Liver (tissue), 9 donors: Measurements from ENCODE around the gene INPP4B. TPM values are rescaled to one million over a fixed set of nuclear protein-coding genes. Genes with fewer than 3 reads are reported as not detected.

ENCODE experiments used
- DNase-seq: peaks from one replicate; pipeline ENCODE4 v3.0.0-alpha.2; 2017; ENCODE audit warnings: low spot score
- H3K27ac ChIP-seq, 2 donors: one replicate each; pipeline ENCODE4 v1.7.0; 2013; ENCODE audit warnings: inconsistent platforms in 2 of 2, low read length in 2 of 2, control low read depth in 1 of 2, low read depth in 1 of 2, mild to moderate bottlenecking in 1 of 2
- H3K27me3 ChIP-seq, 4 donors: one replicate each; pipeline versions ENCODE4 v1.6.1 to v1.7.0; 2013; ENCODE audit warnings: low read length in 3 of 4, inconsistent platforms in 1 of 4, mild to moderate bottlenecking in 1 of 4, moderate library complexity in 1 of 4; ENCODE audit not compliant: control insufficient read depth in 4 of 4, insufficient read depth in 4 of 4
- H3K36me3 ChIP-seq, 4 donors: one replicate each; pipeline versions ENCODE4 v1.6.1 to v1.7.0; 2013; ENCODE audit warnings: low read length in 3 of 4, mild to moderate bottlenecking in 3 of 4, low read depth in 1 of 4, moderate library complexity in 1 of 4; ENCODE audit not compliant: control insufficient read depth in 4 of 4, insufficient read depth in 3 of 4
- H3K4me1 ChIP-seq, 4 donors: one replicate each; pipeline versions ENCODE4 v1.6.1 to v1.7.0; 2013; ENCODE audit warnings: low read length in 3 of 4, mild to moderate bottlenecking in 3 of 4, moderate library complexity in 1 of 4; ENCODE audit not compliant: control insufficient read depth in 4 of 4, insufficient read depth in 4 of 4
- H3K4me3 ChIP-seq, 3 donors: one replicate each; pipeline versions ENCODE4 v1.6.1 to v1.7.0; 2013; ENCODE audit warnings: low read length in 3 of 3, control low read depth in 1 of 3, low read depth in 1 of 3, mild to moderate bottlenecking in 1 of 3
- H3K9ac ChIP-seq, 2 donors: one replicate each; pipeline ENCODE4 v1.7.0; 2013; ENCODE audit warnings: low read length in 2 of 2, mild to moderate bottlenecking in 2 of 2, moderate library complexity in 2 of 2, control low read depth in 1 of 2, low read depth in 1 of 2
- H3K9me3 ChIP-seq, 4 donors: one replicate each; pipeline versions ENCODE4 v1.6.1 to v1.7.0; 2013; ENCODE audit warnings: low read length in 3 of 4; ENCODE audit not compliant: control insufficient read depth in 4 of 4
- EGR1 ChIP-seq, 2 donors: IDR thresholded peaks; 2 replicates each; pipeline ENCODE4 v1.6.1; 2016 to 2018; ENCODE audit warnings: antibody characterized with exemption in 2 of 2, low read depth in 2 of 2
- FOXA1 ChIP-seq: IDR thresholded peaks from 2 replicates; pipeline ENCODE4 v1.6.1; 2016; ENCODE audit warnings: antibody characterized with exemption
- FOXA2 ChIP-seq: IDR thresholded peaks from 2 replicates; pipeline ENCODE4 v1.6.1; 2016; ENCODE audit warnings: antibody characterized with exemption
- GABPA ChIP-seq, 2 donors: IDR thresholded peaks in 1 of 2; conservative IDR thresholded peaks in 1 of 2; 2 replicates each; pipeline ENCODE4 v1.6.1; 2016; ENCODE audit warnings: antibody characterized with exemption in 2 of 2, mild to moderate bottlenecking in 1 of 2, moderate library complexity in 1 of 2
- HNF4A ChIP-seq, 2 donors: conservative IDR thresholded peaks; 2 replicates each; pipeline ENCODE4 v1.6.1; 2016; ENCODE audit warnings: antibody characterized with exemption in 2 of 2, mild to moderate bottlenecking in 2 of 2
- HNF4G ChIP-seq: IDR thresholded peaks from 2 replicates; pipeline ENCODE4 v1.6.1; 2016; ENCODE audit warnings: antibody characterized with exemption
- JUND ChIP-seq, 2 donors: IDR thresholded peaks; 2 replicates each; pipeline ENCODE4 v1.6.1; 2016; ENCODE audit warnings: antibody characterized with exemption in 2 of 2
- MAX ChIP-seq: IDR thresholded peaks from 2 replicates; pipeline ENCODE4 v1.6.1; 2016; ENCODE audit warnings: antibody characterized with exemption
- NR2F2 ChIP-seq: IDR thresholded peaks from 2 replicates; pipeline ENCODE4 v1.6.1; 2016; ENCODE audit warnings: antibody characterized with exemption
- RAD21 ChIP-seq, 2 donors: IDR thresholded peaks; 2 replicates each; pipeline ENCODE4 v1.6.1; 2016; ENCODE audit warnings: antibody characterized with exemption in 2 of 2, mild to moderate bottlenecking in 2 of 2
- RXRA ChIP-seq, 2 donors: IDR thresholded peaks; 2 replicates each; pipeline ENCODE4 v1.6.1; 2017 to 2018; ENCODE audit warnings: antibody characterized with exemption in 2 of 2, mild to moderate bottlenecking in 1 of 2
- SP1 ChIP-seq: IDR thresholded peaks from 2 replicates; pipeline ENCODE4 v1.6.1; 2018; ENCODE audit warnings: antibody characterized with exemption, mild to moderate bottlenecking
- TAF1 ChIP-seq: conservative IDR thresholded peaks from 2 replicates; pipeline ENCODE4 v1.6.1; 2016; ENCODE audit warnings: antibody characterized with exemption, mild to moderate bottlenecking
- YY1 ChIP-seq: IDR thresholded peaks from 2 replicates; pipeline ENCODE4 v1.6.1; 2016; ENCODE audit warnings: antibody characterized with exemption, mild to moderate bottlenecking
- ZBTB33 ChIP-seq: IDR thresholded peaks from 2 replicates; pipeline ENCODE4 v1.6.1; 2016; ENCODE audit warnings: antibody characterized with exemption
- WGBS: extraction: QIAGEN DNeasy Blood & Tissue Kit; methylation state at CpG from one replicate; pipeline ENCODE4 v1.1.7; 2013; 5-methylcytosine and 5-hydroxymethylcytosine counted together
- polyA plus RNA-seq, 2 donors: library from polyadenylated mRNA; stranded (reverse) in 1 of 2; unstranded in 1 of 2; fragments of 200-250 nt in 1 of 2; fragments of >200 nt in 1 of 2; fragmentation: Nextera tagmentation in 1 of 2; extraction: Ambion mirVana in 1 of 2; gene quantifications; one replicate each; pipeline versions ENCODE4 v1.2.1 to v1.2.3, GENCODE V29; 2013 to 2015
- total RNA-seq, 2 donors: library from RNA; depleted of rRNA; stranded (reverse); fragments of >200 nt; gene quantifications; one replicate each; pipeline ENCODE4 v1.2.3, GENCODE V29; 2014
- TF ChIP-seq, protein P1 (sequence below): fragments of 150-350 bp; IDR thresholded peaks from 2 replicates; pipeline ENCODE4 v1.5.1; 2017; ENCODE audit warnings: improper control_type of control experiment, low read depth, low read length; ENCODE audit not compliant: missing input control
- TF ChIP-seq, protein P2 (sequence below): IDR thresholded peaks from 2 replicates; pipeline ENCODE4 v1.6.1; 2016; ENCODE audit warnings: antibody characterized with exemption, mild to moderate bottlenecking
- donor health status: healthy.
- donor health status: healthy.
- donor health status: healthy.
- donor health status: healthy.
- donor health status: healthy.

The INPP4B gene
- total and polyA plus RNA-seq, 4 donors: 0.43 to 2.8 (median 1.6) TPM

GRCh38 chr4:142128529-142128928 lies 717.6 kb downstream of the INPP4B start:
- no peak for DNase-seq
- Histone ChIP-seq H3K27me3 (no peaks in the 10 kb centered on the region), H3K9me3 (no peaks in the 10 kb centered on the region), H3K4me1 (peaks cover 0 to 3% (median 0%) of the 10 kb centered on the region in 4 donors), H3K36me3 (no peaks in the 10 kb centered on the region), H3K27ac (no peak overlapping the region), H3K9ac (no peak overlapping the region), H3K4me3 (no peak overlapping the region)
- TF ChIP-seq FOXA2: no peak
- no peak for TF ChIP-seq JUND (IDR thresholded peaks at IDR 0.05)
- TF ChIP-seq NR2F2: no peak
- no peak for TF ChIP-seq GABPA (IDR thresholded peaks at IDR 0.05 in 1 of 2, conservative IDR thresholded peaks at IDR 0.05 in 1 of 2)
- WGBS: 68% methylated on average over 3 of the region's 3 CpGs

DNA sequence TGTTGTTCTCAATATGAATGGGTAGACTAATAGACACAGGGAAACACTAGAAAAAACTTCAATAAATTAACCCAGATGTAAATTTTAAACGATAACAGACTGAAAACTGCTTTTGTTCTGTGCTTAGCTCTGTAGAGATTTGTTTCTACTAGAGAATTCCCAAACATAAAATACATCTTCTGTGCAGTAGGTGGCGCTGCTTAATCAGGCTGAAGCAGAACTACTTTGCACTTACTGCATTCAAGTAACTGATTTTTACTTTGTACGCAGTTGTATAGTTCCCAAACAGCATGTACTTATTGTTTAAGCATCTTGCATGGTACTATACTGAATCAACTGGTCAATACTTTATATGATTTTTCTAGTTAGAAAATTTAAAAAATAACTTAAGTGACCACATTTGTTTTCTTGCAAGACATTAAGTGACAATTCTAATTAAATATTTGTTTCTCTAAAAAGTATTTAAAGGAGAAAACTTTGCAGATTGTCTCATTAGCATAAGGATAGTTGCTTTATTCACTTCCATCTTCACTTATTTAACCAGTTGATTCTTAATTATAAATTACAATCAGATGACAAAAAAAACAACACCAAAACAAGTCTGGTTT lies 719.1 kb downstream of the INPP4B start:
- Histone ChIP-seq H3K36me3 (no peaks in the 10 kb centered on the region), H3K27me3 (no peaks in the 10 kb centered on the region), H3K4me1 (peaks cover 0 to 3% (median 0%) of the 10 kb centered on the region in 4 donors), H3K4me3 (no peak overlapping the region), H3K9me3 (no peaks in the 10 kb centered on the region), H3K27ac (no peak overlapping the region), H3K9ac (no peak overlapping the region)
- TF ChIP-seq GABPA (IDR thresholded peaks at IDR 0.05 in 1 of 2, conservative IDR thresholded peaks at IDR 0.05 in 1 of 2) (no peak), HNF4G (no peak), MAX (no peak), FOXA1 (no peak), RAD21 (IDR thresholded peaks at IDR 0.05) (peak; percentile 94 to 95), TAF1 (no peak), EGR1 (IDR thresholded peaks at IDR 0.05; ENCODE audit: low read depth in 2 of 2) (no peak), ZBTB33 (no peak), HNF4A (conservative IDR thresholded peaks at IDR 0.05) (no peak), FOXA2 (no peak), RXRA (IDR thresholded peaks at IDR 0.05) (no peak), SP1 (no peak), JUND (IDR thresholded peaks at IDR 0.05) (no peak), YY1 (no peak)
- TF ChIP-seq, protein P1, sequence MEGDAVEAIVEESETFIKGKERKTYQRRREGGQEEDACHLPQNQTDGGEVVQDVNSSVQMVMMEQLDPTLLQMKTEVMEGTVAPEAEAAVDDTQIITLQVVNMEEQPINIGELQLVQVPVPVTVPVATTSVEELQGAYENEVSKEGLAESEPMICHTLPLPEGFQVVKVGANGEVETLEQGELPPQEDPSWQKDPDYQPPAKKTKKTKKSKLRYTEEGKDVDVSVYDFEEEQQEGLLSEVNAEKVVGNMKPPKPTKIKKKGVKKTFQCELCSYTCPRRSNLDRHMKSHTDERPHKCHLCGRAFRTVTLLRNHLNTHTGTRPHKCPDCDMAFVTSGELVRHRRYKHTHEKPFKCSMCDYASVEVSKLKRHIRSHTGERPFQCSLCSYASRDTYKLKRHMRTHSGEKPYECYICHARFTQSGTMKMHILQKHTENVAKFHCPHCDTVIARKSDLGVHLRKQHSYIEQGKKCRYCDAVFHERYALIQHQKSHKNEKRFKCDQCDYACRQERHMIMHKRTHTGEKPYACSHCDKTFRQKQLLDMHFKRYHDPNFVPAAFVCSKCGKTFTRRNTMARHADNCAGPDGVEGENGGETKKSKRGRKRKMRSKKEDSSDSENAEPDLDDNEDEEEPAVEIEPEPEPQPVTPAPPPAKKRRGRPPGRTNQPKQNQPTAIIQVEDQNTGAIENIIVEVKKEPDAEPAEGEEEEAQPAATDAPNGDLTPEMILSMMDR: peak; percentile 77
- TF ChIP-seq, protein P2, sequence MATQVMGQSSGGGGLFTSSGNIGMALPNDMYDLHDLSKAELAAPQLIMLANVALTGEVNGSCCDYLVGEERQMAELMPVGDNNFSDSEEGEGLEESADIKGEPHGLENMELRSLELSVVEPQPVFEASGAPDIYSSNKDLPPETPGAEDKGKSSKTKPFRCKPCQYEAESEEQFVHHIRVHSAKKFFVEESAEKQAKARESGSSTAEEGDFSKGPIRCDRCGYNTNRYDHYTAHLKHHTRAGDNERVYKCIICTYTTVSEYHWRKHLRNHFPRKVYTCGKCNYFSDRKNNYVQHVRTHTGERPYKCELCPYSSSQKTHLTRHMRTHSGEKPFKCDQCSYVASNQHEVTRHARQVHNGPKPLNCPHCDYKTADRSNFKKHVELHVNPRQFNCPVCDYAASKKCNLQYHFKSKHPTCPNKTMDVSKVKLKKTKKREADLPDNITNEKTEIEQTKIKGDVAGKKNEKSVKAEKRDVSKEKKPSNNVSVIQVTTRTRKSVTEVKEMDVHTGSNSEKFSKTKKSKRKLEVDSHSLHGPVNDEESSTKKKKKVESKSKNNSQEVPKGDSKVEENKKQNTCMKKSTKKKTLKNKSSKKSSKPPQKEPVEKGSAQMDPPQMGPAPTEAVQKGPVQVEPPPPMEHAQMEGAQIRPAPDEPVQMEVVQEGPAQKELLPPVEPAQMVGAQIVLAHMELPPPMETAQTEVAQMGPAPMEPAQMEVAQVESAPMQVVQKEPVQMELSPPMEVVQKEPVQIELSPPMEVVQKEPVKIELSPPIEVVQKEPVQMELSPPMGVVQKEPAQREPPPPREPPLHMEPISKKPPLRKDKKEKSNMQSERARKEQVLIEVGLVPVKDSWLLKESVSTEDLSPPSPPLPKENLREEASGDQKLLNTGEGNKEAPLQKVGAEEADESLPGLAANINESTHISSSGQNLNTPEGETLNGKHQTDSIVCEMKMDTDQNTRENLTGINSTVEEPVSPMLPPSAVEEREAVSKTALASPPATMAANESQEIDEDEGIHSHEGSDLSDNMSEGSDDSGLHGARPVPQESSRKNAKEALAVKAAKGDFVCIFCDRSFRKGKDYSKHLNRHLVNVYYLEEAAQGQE: no peak
- 11% methylated on average over 3 of the region's 3 CpGs for WGBS
- DNase-seq: peak; percentile 41
